ENCODE measurements around the gene FPGS.

Gene FPGS

GRCh38 chr9:127791085-127791484 is 11.6 kb upstream of the FPGS start:
- no peak for TF ChIP-seq CTCF (IDR thresholded peaks at IDR 0.05; ENCODE audit: borderline replicate concordance, extremely low read depth, low read length, poor library complexity, severe bottlenecking)
- TF ChIP-seq EZH2 (IDR thresholded peaks at IDR 0.05; ENCODE audit: borderline replicate concordance, low read depth, low read length, severe bottlenecking): no peak
- peaks cover 47% of the 10 kb centered on the region for H3K79me2 ChIP-seq (ENCODE audit: insufficient read depth, low read length)

GRCh38 chr9:127792417-127793031 is 10.2 kb upstream of the FPGS start:
- Histone ChIP-seq H3K27ac (ENCODE audit: low read length) (no peak overlapping the region), H3K4me2 (ENCODE audit: insufficient read depth, low read length) (no peak overlapping the region), H2AFZ (ENCODE audit: low read depth, low read length) (no peak overlapping the region), H3K4me1 (ENCODE audit: insufficient read depth, low read length) (peaks cover 68% of the 10 kb centered on the region), H3K27me3 (ENCODE audit: insufficient read depth, low read length, poor library complexity) (no peaks in the 10 kb centered on the region), H3K36me3 (ENCODE audit: insufficient read depth, low read length) (peaks cover 58% of the 10 kb centered on the region), H3K9ac (ENCODE audit: low read depth, low read length) (no peak overlapping the region), H3K4me3 (ENCODE audit: low read depth in 1 of 2, low read length in 2 of 2) (no peak overlapping the region), H3K79me2 (ENCODE audit: insufficient read depth, low read length) (peaks cover 33% of the 10 kb centered on the region), H4K20me1 (ENCODE audit: insufficient read depth, low read length) (peaks cover 38% of the 10 kb centered on the region), H3K9me3 (ENCODE audit: insufficient read depth, low read length, severe bottlenecking) (no peaks in the 10 kb centered on the region)
- TF ChIP-seq CTCF (IDR thresholded peaks at IDR 0.05; ENCODE audit: borderline replicate concordance, extremely low read depth, low read length, poor library complexity, severe bottlenecking) (no peak), EZH2 (IDR thresholded peaks at IDR 0.05; ENCODE audit: borderline replicate concordance, low read depth, low read length, severe bottlenecking) (no peak)
- no peak for DNase-seq
- ATAC-seq (ENCODE audit: insufficient read depth, low read depth): no peak

More at GRCh38 chr9:127791085-127791484, 11.6 kb upstream of the FPGS start:
- Histone ChIP-seq H2AFZ (ENCODE audit: low read depth, low read length) (no peak overlapping the region), H3K4me3 (ENCODE audit: low read depth in 1 of 2, low read length in 2 of 2) (no peak overlapping the region), H4K20me1 (ENCODE audit: insufficient read depth, low read length) (peaks cover 51% of the 10 kb centered on the region), H3K27me3 (ENCODE audit: insufficient read depth, low read length, poor library complexity) (no peaks in the 10 kb centered on the region), H3K9me3 (ENCODE audit: insufficient read depth, low read length, severe bottlenecking) (no peaks in the 10 kb centered on the region), H3K9ac (ENCODE audit: low read depth, low read length) (no peak overlapping the region), H3K4me1 (ENCODE audit: insufficient read depth, low read length) (peaks cover 64% of the 10 kb centered on the region), H3K36me3 (ENCODE audit: insufficient read depth, low read length) (peaks cover 71% of the 10 kb centered on the region), H3K27ac (ENCODE audit: low read length) (no peak overlapping the region), H3K4me2 (ENCODE audit: insufficient read depth, low read length) (no peak overlapping the region)
- DNase-seq: no peak
- no peak for ATAC-seq (ENCODE audit: insufficient read depth, low read depth)

- DNase-seq (no peak), ATAC-seq (ENCODE audit: insufficient read depth, low read depth) (no peak)
- no peak overlapping the region for H3K4me3 ChIP-seq (ENCODE audit: low read depth in 1 of 2, low read length in 2 of 2)
- no peak overlapping the region for H3K27ac ChIP-seq (ENCODE audit: low read length)
- H3K9me3 ChIP-seq (ENCODE audit: insufficient read depth, low read length, severe bottlenecking): no peaks in the 10 kb centered on the region
- H2AFZ ChIP-seq (ENCODE audit: low read depth, low read length): no peak overlapping the region
- H3K4me2 ChIP-seq (ENCODE audit: insufficient read depth, low read length): no peak overlapping the region
- H4K20me1 ChIP-seq (ENCODE audit: insufficient read depth, low read length): peaks cover 31% of the 10 kb centered on the region
- H3K4me1 ChIP-seq (ENCODE audit: insufficient read depth, low read length): peaks cover 65% of the 10 kb centered on the region
- H3K36me3 ChIP-seq (ENCODE audit: insufficient read depth, low read length): peaks cover 51% of the 10 kb centered on the region
- peaks cover 26% of the 10 kb centered on the region for H3K79me2 ChIP-seq (ENCODE audit: insufficient read depth, low read length)
- TF ChIP-seq CTCF (IDR thresholded peaks at IDR 0.05; ENCODE audit: borderline replicate concordance, extremely low read depth, low read length, poor library complexity, severe bottlenecking) (no peak), EZH2 (IDR thresholded peaks at IDR 0.05; ENCODE audit: borderline replicate concordance, low read depth, low read length, severe bottlenecking) (no peak)
- H3K27me3 ChIP-seq (ENCODE audit: insufficient read depth, low read length, poor library complexity): no peaks in the 10 kb centered on the region
- no peak overlapping the region for H3K9ac ChIP-seq (ENCODE audit: low read depth, low read length)
These were observed 9.5 kb upstream of the FPGS start for GRCh38 chr9:127793093-127793708.

Measured in DND-41 (cell line).